ENCODE results near the gene BBLN. TPM values are rescaled to one million over a fixed set of nuclear protein-coding genes. Genes with fewer than 3 reads are reported as not detected.

The BBLN gene
- total RNA-seq, 2 donors from 2014 or later: 65.7 to 82.1 TPM

GRCh38 chr9:128185979-128186965 lies 26.2 kb downstream of the BBLN start:
- Mint-ChIP-seq H3K27ac (peak overlapping the region; percentile 31), H3K27me3 (ENCODE audit: insufficient read depth) (no peaks in the 10 kb centered on the region), H3K9me3 (peaks cover 1% of the 10 kb centered on the region), H3K4me3 (no peak overlapping the region), H3K4me1 (peaks cover 12% of the 10 kb centered on the region), H3K36me3 (ENCODE audit: low read depth) (peaks cover 64% of the 10 kb centered on the region)
- no peak overlapping the region for H3K9ac ChIP-seq (ENCODE audit: extremely low read depth, low read length, poor library complexity, severe bottlenecking)
- H3K9me3 ChIP-seq (ENCODE audit: control insufficient read depth, low read length): no peaks in the 10 kb centered on the region
- no peaks in the 10 kb centered on the region for H3K27me3 ChIP-seq (ENCODE audit: control insufficient read depth, insufficient read depth, low read length, poor library complexity, severe bottlenecking)
- peaks cover 56% of the 10 kb centered on the region for H3K36me3 ChIP-seq (ENCODE audit: control insufficient read depth, insufficient read depth, low read length)
- H3K27ac ChIP-seq (ENCODE audit: low read depth, low read length): no peak overlapping the region
- peak; percentile 69 for DNase-seq
- no peak overlapping the region for H3K4me3 ChIP-seq (ENCODE audit: low read length)
- no peak for TF ChIP-seq CTCF (conservative IDR thresholded peaks at IDR 0.05)
- 84 to 100% methylated on average over 3 to 11 of the region's 11 CpGs for WGBS, 2 experiments (ENCODE audit: insufficient coverage in 1 of 2, insufficient read length in 1 of 2)
- no peaks in the 10 kb centered on the region for H3K4me1 ChIP-seq (ENCODE audit: control insufficient read depth, insufficient read depth, low read length)

- H3K27ac ChIP-seq (ENCODE audit: low read depth, low read length): no peak overlapping the region
- peaks cover 1% of the 10 kb centered on the region for H3K9me3 Mint-ChIP-seq
- no peaks in the 10 kb centered on the region for H3K9me3 ChIP-seq (ENCODE audit: control insufficient read depth, low read length)
- H3K4me3 ChIP-seq (ENCODE audit: low read length): no peak overlapping the region
- peaks cover 12% of the 10 kb centered on the region for H3K4me1 Mint-ChIP-seq
- DNase-seq: no peak
- no peaks in the 10 kb centered on the region for H3K27me3 Mint-ChIP-seq (ENCODE audit: insufficient read depth)
- no peak for TF ChIP-seq CTCF (conservative IDR thresholded peaks at IDR 0.05)
- H3K27me3 ChIP-seq (ENCODE audit: control insufficient read depth, insufficient read depth, low read length, poor library complexity, severe bottlenecking): no peaks in the 10 kb centered on the region
- H3K4me3 Mint-ChIP-seq: no peak overlapping the region
- H3K36me3 Mint-ChIP-seq (ENCODE audit: low read depth): peaks cover 57% of the 10 kb centered on the region
- peaks cover 55% of the 10 kb centered on the region for H3K36me3 ChIP-seq (ENCODE audit: control insufficient read depth, insufficient read depth, low read length)
- no peak overlapping the region for H3K27ac Mint-ChIP-seq
- WGBS, 2 experiments (ENCODE audit: insufficient coverage in 1 of 2, insufficient read length in 1 of 2): 93 to 100% methylated on average over 2 of the region's 2 CpGs
- H3K4me1 ChIP-seq (ENCODE audit: control insufficient read depth, insufficient read depth, low read length): no peaks in the 10 kb centered on the region
- H3K9ac ChIP-seq (ENCODE audit: extremely low read depth, low read length, poor library complexity, severe bottlenecking): no peak overlapping the region
These were observed 27.3 kb downstream of the BBLN start for GRCh38 chr9:128187361-128187760.

GRCh38 chr9:128188209-128188608 lies 28.1 kb downstream of the BBLN start:
- no peak for TF ChIP-seq CTCF (conservative IDR thresholded peaks at IDR 0.05)
- no peaks in the 10 kb centered on the region for H3K27me3 ChIP-seq (ENCODE audit: control insufficient read depth, insufficient read depth, low read length, poor library complexity, severe bottlenecking)
- H3K9ac ChIP-seq (ENCODE audit: extremely low read depth, low read length, poor library complexity, severe bottlenecking): no peak overlapping the region
- Mint-ChIP-seq H3K4me3 (no peak overlapping the region), H3K4me1 (peaks cover 12% of the 10 kb centered on the region), H3K9me3 (no peaks in the 10 kb centered on the region), H3K27me3 (ENCODE audit: insufficient read depth) (no peaks in the 10 kb centered on the region), H3K27ac (no peak overlapping the region), H3K36me3 (ENCODE audit: low read depth) (peaks cover 48% of the 10 kb centered on the region)
- no peaks in the 10 kb centered on the region for H3K4me1 ChIP-seq (ENCODE audit: control insufficient read depth, insufficient read depth, low read length)
- H3K9me3 ChIP-seq (ENCODE audit: control insufficient read depth, low read length): no peaks in the 10 kb centered on the region
- no peak overlapping the region for H3K4me3 ChIP-seq (ENCODE audit: low read length)
- peaks cover 46% of the 10 kb centered on the region for H3K36me3 ChIP-seq (ENCODE audit: control insufficient read depth, insufficient read depth, low read length)
- no peak overlapping the region for H3K27ac ChIP-seq (ENCODE audit: low read depth, low read length)
- no peak for DNase-seq
- WGBS, 2 experiments (ENCODE audit: insufficient coverage in 1 of 2, insufficient read length in 1 of 2): 93% methylated on average over 1 of the region's 1 CpG; no CpG with 5 or more reads in 1 of the 2 experiments

Measured in endodermal cell (in vitro differentiated cells).